Adrenal gland (tissue), 19 donors: Measurements from ENCODE around the gene PKLR. TPM values are rescaled to one million over a fixed set of nuclear protein-coding genes. Genes with fewer than 3 reads are reported as not detected.

Experiments used
- DNase-seq, 7 donors: peaks; one replicate each; pipeline ENCODE4 v3.0.0-alpha.2; 2019 to 2020
- H3K27ac ChIP-seq, 5 donors: fragments of 200-600 bp; sonication (generic) in 4 of 5; 1 replicate in 3 of 5; 2 replicates in 2 of 5; pipeline versions ENCODE4 v1.5.1 to v1.8.0; 2016 to 2020; ENCODE audit warnings: mild to moderate bottlenecking in 1 of 5
- H3K27me3 ChIP-seq: fragments of 200-600 bp; 2 replicates; pipeline ENCODE4 v1.8.0; 2021
- H3K36me3 ChIP-seq, 2 donors: fragments of 200-600 bp; replicated peaks in 1 of 2; 1 replicate in 1 of 2; 2 replicates in 1 of 2; pipeline versions ENCODE4 v1.5.1 to v1.8.0; 2018 to 2022
- H3K4me1 ChIP-seq, 2 donors: fragments of 200-600 bp; replicated peaks in 1 of 2; 1 replicate in 1 of 2; 2 replicates in 1 of 2; pipeline versions ENCODE4 v1.5.1 to v1.8.0; 2018 to 2021
- H3K4me3 ChIP-seq, 4 donors: fragments of 200-600 bp; sonication (generic) in 3 of 4; one replicate each; pipeline ENCODE4 v1.5.1; 2016 to 2018
- H3K9me3 ChIP-seq, 3 donors: fragments of 200-600 bp; sonication (generic) in 1 of 3; replicated peaks in 1 of 3; 1 replicate in 2 of 3; 2 replicates in 1 of 3; pipeline versions ENCODE4 v1.5.1 to v1.8.0; 2016 to 2021
- POLR2A ChIP-seq, 2 donors: fragments of 450-650 bp; IDR thresholded peaks; one replicate each; pipeline ENCODE4 v1.6.1; 2017; ENCODE audit warnings: antibody characterized with exemption in 2 of 2, mild to moderate bottlenecking in 2 of 2, moderate library complexity in 1 of 2
- WGBS, 4 donors: extraction: QIAGEN DNeasy Blood & Tissue Kit in 2 of 4; methylation state at CpG; one replicate each; pipeline versions ENCODE4 v1.1.5 to v1.1.7; 2013 to 2017; 5-methylcytosine and 5-hydroxymethylcytosine counted together
- intact Hi-C, 2 donors: fragments of 100-400 bp; cut with DNase I; formaldehyde crosslinking; loops; one replicate each; pipeline versions ENCODE4 v1.14.1 to v1.15.0; 2022 to 2023
- long read RNA-seq, 10 donors: library from polyadenylated mRNA in 3 of 10; unstranded in 2 of 10; stranded (forward) in 1 of 10; transcript quantifications; one replicate each; pipeline ENCODE4 v2.0.0 and lab custom pipeline, GENCODE V29; 2021 to 2026
- polyA plus RNA-seq, 3 donors: library from polyadenylated mRNA; stranded (reverse); fragments of 200-250 nt in 2 of 3; fragments of 350-450 nt in 1 of 3; fragmentation: Illumina TruSeq in 1 of 3; extraction: RNeasy Lipid Tissue Mini Kit (QIAGEN cat#74804) in 1 of 3; gene quantifications; one replicate each; pipeline ENCODE4 v1.2.3, GENCODE V29; 2013 to 2014
- total RNA-seq, 9 donors: library from RNA; depleted of rRNA in 4 of 9; stranded (reverse); fragments of >200 nt in 4 of 9; fragments of 120-200 nt in 1 of 9; fragmentation: NEBNext Ultra II Directional in 1 of 9; extraction: Animal tissue kit (Norgen Biotek cat#: 25700) in 1 of 9; gene quantifications; one replicate each; pipeline versions ENCODE4 v1.1.0 to v1.2.4, GENCODE V29; 2013 to 2023
- TF ChIP-seq, protein P1 (sequence below), 6 experiments: fragments of 450-650 bp in 4 of 6; fragments of 200-600 bp in 2 of 6; sonication (generic) in 1 of 6; IDR thresholded peaks; 1 replicate in 5 of 6; 2 replicates in 1 of 6; pipeline versions ENCODE4 v1.5.1 to v1.8.0; 2016 to 2021; ENCODE audit warnings: antibody characterized with exemption in 6 of 6, mild to moderate bottlenecking in 2 of 6, moderate library complexity in 1 of 6
- donor health status: healthy with polysubstance abuse.
- donor health status: Bipolar disorder and iron deficiency.
- donor health status: DM: yes; HTN: yes; CAD: no.
- donor health status: DM: no; HTN: no; CAD: no.
- donor health status: DM: no; HTN: no; CAD: no.
- donor health status: DM: yes; HTN: yes; CAD: no.

The PKLR gene
- under 1 TPM in 2 of 9 donors, not detected in 7; 0.18 to 0.34 TPM for total RNA-seq
- polyA plus RNA-seq = under 1 TPM in 2 of 3 donors, not detected in 1; 0.10 to 0.24 TPM
- long read RNA-seq, donor 1, partial matches to known transcripts = 1,971 of 2,918 reads
- long read RNA-seq, donor 1, other reads (novel, unspliced or antisense) = 947 of 2,918 reads
- long read RNA-seq, donor 2 = 0 reads
- long read RNA-seq, donor 3 = 0 reads
- long read RNA-seq, donor 4 = 0 reads
- long read RNA-seq, donor 5 = 0 reads
- long read RNA-seq, donor 6 = 0 reads
- long read RNA-seq, donor 7 = 0 reads
- long read RNA-seq, donor 8, partial matches to known transcripts = 0 of 1 reads
- long read RNA-seq, donor 8, other reads (novel, unspliced or antisense) = 0 of 1 reads
- long read RNA-seq, donor 9 = 0 reads
- long read RNA-seq, donor 10, partial matches to known transcripts = 41 of 41 reads
- long read RNA-seq, donor 10, other reads (novel, unspliced or antisense) = 0 of 41 reads

DNA sequence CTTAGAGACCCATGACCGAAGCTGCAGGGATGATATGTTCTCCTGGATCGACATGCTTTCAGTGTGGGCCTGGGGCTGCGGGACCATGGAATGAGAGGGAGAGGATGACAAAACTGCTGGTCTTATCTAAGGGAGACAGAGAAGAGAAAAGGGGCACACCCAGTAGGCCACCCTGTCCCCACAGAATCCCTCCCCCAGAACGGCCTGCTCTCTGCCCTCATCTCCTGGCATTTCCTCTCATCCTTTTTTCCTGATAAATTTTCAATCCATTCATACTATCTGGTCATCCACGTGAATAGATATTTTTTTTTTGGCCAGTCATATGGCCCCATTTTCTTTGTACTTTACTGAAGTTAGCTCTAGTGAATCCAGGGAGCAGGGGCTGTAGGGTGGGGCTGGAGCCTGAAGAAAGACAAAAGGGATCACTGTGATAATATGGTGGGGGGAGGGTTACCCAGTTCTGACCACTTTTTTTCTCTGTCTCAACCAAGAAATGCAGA, at the start of gene PKLR:
TSS of gene PKLR (minus strand) at position 97 of the 500 bp plus-strand sequence. CDS start at position 54, 43 bp downstream.
- no peak for TF ChIP-seq POLR2A (IDR thresholded peaks at IDR 0.05)
- TF ChIP-seq, protein P1, sequence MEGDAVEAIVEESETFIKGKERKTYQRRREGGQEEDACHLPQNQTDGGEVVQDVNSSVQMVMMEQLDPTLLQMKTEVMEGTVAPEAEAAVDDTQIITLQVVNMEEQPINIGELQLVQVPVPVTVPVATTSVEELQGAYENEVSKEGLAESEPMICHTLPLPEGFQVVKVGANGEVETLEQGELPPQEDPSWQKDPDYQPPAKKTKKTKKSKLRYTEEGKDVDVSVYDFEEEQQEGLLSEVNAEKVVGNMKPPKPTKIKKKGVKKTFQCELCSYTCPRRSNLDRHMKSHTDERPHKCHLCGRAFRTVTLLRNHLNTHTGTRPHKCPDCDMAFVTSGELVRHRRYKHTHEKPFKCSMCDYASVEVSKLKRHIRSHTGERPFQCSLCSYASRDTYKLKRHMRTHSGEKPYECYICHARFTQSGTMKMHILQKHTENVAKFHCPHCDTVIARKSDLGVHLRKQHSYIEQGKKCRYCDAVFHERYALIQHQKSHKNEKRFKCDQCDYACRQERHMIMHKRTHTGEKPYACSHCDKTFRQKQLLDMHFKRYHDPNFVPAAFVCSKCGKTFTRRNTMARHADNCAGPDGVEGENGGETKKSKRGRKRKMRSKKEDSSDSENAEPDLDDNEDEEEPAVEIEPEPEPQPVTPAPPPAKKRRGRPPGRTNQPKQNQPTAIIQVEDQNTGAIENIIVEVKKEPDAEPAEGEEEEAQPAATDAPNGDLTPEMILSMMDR (IDR thresholded peaks at IDR 0.05) = no peak
- H3K4me1 ChIP-seq = no peaks in the 10 kb centered on the region
- DNase-seq = no peak
- no peaks in the 10 kb centered on the region for H3K27me3 ChIP-seq
- no peak within 1 kb of the TSS for H3K27ac ChIP-seq
- 83 to 91% (median 88%) methylated on average over 5 of the region's 5 CpGs for WGBS, 4 donors
- no peaks in the 10 kb centered on the region for H3K9me3 ChIP-seq
- intact Hi-C loops = no loop called here
- H3K36me3 ChIP-seq = no peaks in the 10 kb centered on the region
- no peak within 1 kb of the TSS for H3K4me3 ChIP-seq

GRCh38 chr1:155342842-155343241, 41.6 kb upstream of the PKLR start:
- no peak for DNase-seq
- Histone ChIP-seq H3K36me3 (peaks cover 0 to 94% of the 10 kb centered on the region in 2 donors), H3K4me1 (no peaks in the 10 kb centered on the region), H3K27me3 (no peaks in the 10 kb centered on the region), H3K9me3 (no peaks in the 10 kb centered on the region), H3K27ac (no peak overlapping the region), H3K4me3 (no peak overlapping the region)
- TF ChIP-seq POLR2A (IDR thresholded peaks at IDR 0.05) = no peak
- TF ChIP-seq, protein P1 (IDR thresholded peaks at IDR 0.05) = no peak
- intact Hi-C loops = no loop called here
- 84 to 100% (median 88%) methylated on average over 3 of the region's 3 CpGs for WGBS, 4 donors

- WGBS, 4 donors = 92 to 95% (median 93%) methylated on average over 8 of the region's 8 CpGs
- intact Hi-C loops = no loop called here
- H3K27me3 ChIP-seq = no peaks in the 10 kb centered on the region
- peaks cover 0 to 93% of the 10 kb centered on the region in 2 donors for H3K36me3 ChIP-seq
- no peaks in the 10 kb centered on the region for H3K9me3 ChIP-seq
- no peaks in the 10 kb centered on the region for H3K4me1 ChIP-seq
- TF ChIP-seq, protein P1 (IDR thresholded peaks at IDR 0.05) = no peak
- no peak for TF ChIP-seq POLR2A (IDR thresholded peaks at IDR 0.05)
- H3K27ac ChIP-seq = no peak overlapping the region
- H3K4me3 ChIP-seq = no peak overlapping the region
- no peak for DNase-seq
These were observed 38.4 kb upstream of the PKLR start for GRCh38 chr1:155339515-155340097.

- H3K27me3 ChIP-seq = no peaks in the 10 kb centered on the region
- intact Hi-C loops = no loop called here
- peaks cover 0 to 74% of the 10 kb centered on the region in 2 donors for H3K36me3 ChIP-seq
- WGBS, 4 donors = 61 to 75% (median 69%) methylated on average over 1 of the region's 1 CpG
- no peak overlapping the region for H3K4me3 ChIP-seq
- no peak for TF ChIP-seq POLR2A (IDR thresholded peaks at IDR 0.05)
- TF ChIP-seq, protein P1 (IDR thresholded peaks at IDR 0.05) = no peak
- no peaks in the 10 kb centered on the region for H3K9me3 ChIP-seq
- H3K4me1 ChIP-seq = no peaks in the 10 kb centered on the region
- no peak overlapping the region for H3K27ac ChIP-seq
- DNase-seq = no peak
These were observed 33.7 kb upstream of the PKLR start for GRCh38 chr1:155334962-155335361.
